PC-3 (cell line): Measurements from ENCODE around the gene FOXO3.

Source experiments
- EZH2 ChIP-seq: fragments of 300-600 bp; sonication (generic); IDR thresholded peaks from one replicate; pipeline ENCODE4 v1.6.1; 2017; ENCODE audit warnings: antibody characterized with exemption, mild to moderate bottlenecking, low read length; ENCODE audit not compliant: unreplicated experiment
- TF ChIP-seq, protein P1 (sequence below): fragments of 300-600 bp; sonication (generic); conservative IDR thresholded peaks from 2 replicates; pipeline ENCODE4 v1.5.1; 2017; ENCODE audit warnings: antibody characterized with exemption, low read depth, mild to moderate bottlenecking, low read length

DNA sequence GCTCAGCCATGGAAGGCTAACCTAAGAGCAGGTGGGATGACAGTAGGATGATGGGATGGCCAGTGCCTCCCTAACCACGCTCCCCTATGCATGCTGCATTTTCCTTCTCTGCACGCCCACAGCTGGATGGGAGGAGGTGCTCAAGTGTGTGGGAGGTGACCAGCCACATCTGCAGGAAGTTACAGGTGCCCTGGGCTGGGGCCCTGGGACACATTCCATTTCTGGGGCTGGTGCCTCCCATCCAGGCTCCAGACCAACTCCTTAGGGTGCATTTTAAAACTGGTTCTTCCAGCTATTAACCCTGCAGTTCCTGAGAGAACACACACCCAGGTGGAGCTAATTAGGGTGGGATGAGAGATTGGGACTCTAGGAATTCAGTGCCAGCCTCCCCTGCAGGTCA lies 152.2 kb downstream of the FOXO3 start:
- TF ChIP-seq, protein P1, sequence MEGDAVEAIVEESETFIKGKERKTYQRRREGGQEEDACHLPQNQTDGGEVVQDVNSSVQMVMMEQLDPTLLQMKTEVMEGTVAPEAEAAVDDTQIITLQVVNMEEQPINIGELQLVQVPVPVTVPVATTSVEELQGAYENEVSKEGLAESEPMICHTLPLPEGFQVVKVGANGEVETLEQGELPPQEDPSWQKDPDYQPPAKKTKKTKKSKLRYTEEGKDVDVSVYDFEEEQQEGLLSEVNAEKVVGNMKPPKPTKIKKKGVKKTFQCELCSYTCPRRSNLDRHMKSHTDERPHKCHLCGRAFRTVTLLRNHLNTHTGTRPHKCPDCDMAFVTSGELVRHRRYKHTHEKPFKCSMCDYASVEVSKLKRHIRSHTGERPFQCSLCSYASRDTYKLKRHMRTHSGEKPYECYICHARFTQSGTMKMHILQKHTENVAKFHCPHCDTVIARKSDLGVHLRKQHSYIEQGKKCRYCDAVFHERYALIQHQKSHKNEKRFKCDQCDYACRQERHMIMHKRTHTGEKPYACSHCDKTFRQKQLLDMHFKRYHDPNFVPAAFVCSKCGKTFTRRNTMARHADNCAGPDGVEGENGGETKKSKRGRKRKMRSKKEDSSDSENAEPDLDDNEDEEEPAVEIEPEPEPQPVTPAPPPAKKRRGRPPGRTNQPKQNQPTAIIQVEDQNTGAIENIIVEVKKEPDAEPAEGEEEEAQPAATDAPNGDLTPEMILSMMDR: no peak
- TF ChIP-seq EZH2: no peak
